Glomerular visceral epithelial cell (primary cell): ENCODE measurements around the gene RAMP1.

Experiments used
- DNase-seq: peaks from one replicate; pipeline ENCODE4 v3.0.0-alpha.2; 2016; ENCODE audit errors: extremely low spot score

The RAMP1 gene

GRCh38 chr2:237876951-237877491 lies 17.6 kb downstream of the RAMP1 start:
- DNase-seq: no peak

- DNase-seq: no peak
These were observed 18.3 kb downstream of the RAMP1 start for GRCh38 chr2:237877576-237878307.

DNA sequence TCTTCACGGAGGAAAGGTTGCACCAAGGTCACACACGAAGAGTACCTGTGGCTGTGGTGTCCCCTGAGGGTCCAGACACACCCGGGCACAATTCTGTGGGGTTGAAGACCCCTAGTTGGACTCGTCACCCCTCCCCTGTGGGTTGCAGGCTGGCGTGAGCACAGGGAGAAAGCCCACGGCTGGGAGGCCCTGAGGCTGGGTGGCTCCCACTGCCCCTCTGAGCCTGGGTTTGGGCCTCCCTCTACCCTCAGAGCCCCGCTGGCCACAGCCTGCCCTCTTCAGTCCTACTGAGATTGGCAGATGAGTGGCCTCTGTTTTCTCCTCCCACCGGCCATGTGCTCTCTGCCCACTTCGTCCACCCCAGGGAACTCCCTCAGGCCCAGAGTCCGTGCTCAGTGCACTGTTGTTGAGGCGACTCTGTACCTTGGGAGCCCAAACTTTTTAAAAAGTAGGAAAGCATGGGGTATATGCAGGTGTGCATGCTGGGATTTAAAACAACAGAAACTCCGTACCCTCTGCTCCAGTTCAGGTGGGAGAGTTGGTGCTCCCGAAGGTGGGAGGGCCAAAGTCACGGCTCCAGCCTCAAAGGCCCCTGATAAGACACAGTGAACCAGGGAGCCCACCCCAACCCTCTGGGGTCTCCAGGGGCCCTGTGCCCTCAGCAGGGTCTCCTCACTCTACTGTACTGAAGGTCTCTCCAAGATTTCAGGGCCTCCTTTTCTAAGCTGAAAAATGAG lies 19.1 kb downstream of the RAMP1 start:
- DNase-seq: no peak

DNA sequence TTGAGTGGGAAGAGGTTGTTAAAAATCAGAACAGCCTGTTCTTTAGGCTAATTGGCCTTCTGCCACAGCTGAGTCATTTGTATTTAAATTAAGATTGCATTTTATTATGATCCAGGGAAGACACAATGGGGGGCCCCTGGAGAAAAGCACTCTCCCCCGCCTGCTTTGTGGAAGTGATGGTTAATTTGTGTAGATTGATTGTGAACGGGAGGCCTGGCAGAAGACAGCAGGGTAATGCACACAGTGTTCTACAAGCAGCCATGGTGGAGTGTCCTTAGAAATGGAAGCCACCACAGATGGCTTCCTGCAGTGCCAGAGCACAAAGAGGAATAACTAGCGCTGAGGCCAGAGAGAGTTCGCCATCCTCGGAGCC lies 19.6 kb downstream of the RAMP1 start:
- no peak for DNase-seq

DNA sequence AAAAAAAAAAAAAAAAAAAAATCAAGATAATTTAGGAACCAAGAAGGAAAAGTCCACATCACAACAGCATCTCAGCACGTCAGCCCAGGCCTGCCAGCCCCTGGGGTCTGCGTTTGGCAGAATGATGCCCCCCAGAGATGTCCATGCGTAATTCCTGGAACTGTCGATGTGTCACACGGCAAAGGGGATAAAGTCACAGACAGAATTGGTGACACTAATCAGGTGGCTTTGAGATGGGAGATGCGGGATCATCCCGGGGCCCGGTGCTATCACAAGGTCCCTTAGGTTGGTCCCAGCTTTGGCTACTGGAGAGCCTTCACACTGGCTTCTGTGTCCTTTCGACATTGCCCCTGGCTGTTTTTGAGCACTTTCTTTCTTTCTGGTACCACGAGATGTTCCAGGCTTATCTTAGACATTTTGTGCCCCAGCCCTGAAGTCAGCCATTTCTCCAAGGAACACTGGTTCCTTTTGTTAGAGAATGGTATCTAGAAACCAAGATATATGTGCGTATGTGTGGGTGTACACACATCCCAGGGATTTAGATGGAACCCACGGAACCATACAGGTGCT lies 20.7 kb downstream of the RAMP1 start:
- no peak for DNase-seq

DNA sequence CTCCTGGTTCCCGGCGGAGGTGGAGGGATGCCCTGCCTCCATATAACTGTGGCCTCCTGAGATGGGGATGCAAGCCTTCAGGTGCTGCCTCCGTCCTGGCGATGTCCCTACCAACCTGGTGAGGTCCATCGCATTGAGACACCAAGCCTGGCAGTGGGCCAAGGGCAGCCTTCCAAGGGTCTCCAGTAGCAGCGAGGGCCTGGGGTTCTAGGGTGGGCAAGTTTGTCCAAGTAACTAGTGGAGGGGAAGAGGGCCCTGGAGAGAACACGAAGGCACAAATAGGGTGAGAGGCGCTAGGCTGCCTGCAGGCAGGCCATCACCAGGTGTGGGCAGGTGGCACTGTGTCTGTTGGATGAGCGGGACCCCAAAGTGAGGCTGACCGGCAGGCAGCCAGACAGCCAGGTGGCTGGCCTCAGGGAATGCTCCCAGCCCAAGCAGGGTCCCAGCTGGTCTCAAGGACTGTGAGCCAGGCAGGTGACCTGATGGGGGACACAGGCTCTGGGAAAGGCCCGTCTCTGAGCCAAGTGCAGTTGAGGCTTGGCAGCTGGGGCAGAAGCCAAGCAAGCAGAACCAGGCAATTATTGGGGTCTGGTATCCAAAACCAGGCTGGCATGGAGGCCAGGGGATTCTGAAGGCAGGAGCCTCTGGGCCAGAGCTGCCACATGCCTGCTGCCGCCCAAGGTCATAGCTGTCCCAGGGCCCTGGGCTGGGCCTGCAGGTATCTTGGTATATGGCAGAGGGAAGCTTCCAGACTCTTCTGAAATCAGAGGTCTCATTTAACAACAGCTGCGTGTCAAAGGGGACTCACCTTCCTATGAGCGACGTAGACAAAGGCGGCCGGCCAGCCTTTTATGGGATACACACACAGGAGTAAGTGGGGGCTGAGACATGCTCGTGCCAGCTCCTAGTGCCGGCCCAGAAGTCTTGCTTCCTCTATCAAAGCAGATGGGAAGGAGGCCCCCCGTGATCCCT lies 23.4 kb downstream of the RAMP1 start:
- no peak for DNase-seq

DNA sequence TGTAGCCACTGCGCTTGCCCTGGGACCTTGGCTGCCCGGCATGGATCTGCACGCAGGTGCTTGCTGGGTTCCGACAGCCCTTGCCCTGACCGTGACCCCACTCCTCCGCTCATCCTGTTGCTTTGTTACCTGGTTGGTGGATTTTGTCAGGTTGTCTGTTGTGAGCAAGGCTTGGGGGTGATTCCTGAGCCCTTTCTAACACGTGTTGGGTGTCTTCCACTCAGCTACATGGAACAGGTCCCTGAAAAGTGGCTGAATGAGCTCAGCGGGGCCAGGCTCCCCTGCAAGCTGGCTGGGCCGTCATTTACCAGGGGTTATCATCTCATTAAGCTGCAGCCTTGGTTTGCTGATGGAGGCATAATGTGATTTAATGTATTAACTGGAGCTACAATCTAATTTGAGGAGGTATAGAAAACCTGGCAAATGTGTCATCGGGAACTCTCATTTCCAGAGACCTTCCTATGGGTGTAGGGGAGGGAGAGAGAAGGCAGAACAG lies 24.6 kb downstream of the RAMP1 start:
- no peak for DNase-seq

- DNase-seq: no peak
These were observed 25.3 kb downstream of the RAMP1 start for GRCh38 chr2:237884681-237885080.

GRCh38 chr2:237885111-237885930 lies 25.9 kb downstream of the RAMP1 start:
- DNase-seq: no peak

GRCh38 chr2:237885931-237886684 lies 26.7 kb downstream of the RAMP1 start:
- DNase-seq: no peak

DNA sequence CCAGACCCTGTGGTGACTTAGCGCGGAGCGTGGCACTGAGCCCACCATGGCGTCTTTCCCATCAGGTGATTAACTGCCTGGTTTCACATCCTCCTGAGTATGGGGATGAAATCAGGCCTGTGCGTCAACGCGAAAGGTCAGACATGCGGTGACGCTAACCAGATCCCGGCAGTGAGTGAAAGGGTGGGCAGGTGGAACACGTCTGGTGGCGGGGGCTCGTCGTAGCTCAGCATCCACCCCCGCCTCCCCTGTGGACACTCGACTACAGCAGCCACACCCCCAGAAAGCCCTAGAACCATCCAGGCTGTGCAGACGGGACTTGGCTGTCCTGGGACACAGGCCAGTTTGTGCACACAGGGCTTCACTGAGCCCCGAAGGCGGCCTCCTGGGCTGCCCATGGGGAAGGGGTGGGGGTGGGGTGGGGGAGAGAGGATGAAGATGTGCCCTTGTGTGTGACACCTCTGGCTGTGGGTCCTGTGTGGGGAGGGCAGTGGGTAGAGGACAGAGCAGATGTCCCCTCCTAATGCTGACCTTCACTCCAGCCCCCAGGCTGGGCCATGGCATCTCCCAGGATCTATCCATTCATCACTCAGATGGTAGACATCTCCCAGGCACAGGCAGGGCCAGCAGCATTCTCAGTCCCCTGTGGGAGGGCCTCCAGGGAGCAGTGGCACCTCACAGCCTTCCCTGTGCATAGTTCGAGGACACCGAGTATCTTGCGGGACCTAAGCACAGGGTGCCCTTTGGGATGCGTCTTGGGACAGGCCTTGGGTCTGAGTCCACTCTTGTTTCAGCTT lies 27.5 kb downstream of the RAMP1 start:
- no peak for DNase-seq

DNA sequence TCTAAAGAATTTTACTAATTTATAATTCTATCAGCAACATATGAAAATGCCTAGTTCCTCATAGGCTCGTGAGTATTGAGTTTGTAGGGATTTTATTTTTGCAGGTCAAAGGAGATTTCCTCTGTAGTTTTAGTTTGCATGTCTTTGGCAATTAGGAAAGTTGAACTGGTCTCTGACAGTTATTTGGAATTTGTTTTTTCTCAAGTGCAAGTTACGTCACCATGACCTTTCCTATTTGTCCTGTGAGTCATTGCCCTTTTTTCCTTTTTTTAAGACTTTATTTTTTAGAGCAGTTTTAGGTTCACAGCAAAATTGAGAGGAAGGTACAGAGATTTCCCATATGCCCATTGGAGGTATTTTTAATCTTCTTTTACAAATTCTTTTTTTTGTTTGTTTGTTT lies 29.0 kb downstream of the RAMP1 start:
- DNase-seq: no peak

GRCh38 chr2:237889016-237889415 lies 29.6 kb downstream of the RAMP1 start:
- DNase-seq: no peak

DNA sequence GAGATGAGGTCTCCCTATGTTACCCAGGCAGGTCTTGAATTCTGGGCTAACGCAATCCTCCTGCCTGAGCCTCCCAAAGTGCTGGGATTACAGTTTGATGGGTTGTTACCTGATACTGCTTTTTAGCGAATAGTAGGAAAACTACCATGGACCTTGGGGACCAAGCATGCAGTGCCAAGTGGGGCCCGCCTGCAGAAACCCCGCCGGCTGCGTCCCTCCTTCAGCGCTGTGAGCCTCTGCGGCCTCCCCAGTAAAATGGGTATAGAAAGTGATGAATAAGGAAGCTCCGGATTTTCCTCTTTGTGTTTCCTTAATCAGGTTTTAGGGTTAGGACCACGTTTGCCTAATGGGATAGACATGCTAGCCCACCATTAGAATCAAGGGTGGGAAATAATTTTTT lies 30.4 kb downstream of the RAMP1 start:
- DNase-seq: no peak

DNA sequence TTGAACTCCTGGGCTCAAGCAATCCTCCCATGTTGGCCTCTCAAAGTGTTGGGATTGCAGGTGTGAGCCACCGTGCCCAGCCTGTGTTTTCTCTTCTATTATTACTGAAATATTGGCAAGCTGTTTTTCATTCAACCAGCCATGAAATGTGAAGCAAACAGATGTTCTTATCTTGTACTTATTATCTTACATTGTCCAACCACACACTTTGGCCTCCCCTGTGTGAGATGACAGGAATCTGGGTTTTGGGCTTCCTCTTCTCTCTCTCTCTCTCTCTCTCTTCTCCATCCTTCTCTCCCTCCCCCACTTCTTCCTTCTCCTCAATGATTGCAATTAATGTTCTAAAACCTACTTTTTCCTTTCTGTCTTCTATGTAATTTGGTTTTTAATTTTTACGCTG lies 33.1 kb downstream of the RAMP1 start:
- DNase-seq: no peak

GRCh38 chr2:237892984-237893595 lies 33.7 kb downstream of the RAMP1 start:
- no peak for DNase-seq

GRCh38 chr2:237894396-237894979 lies 35.1 kb downstream of the RAMP1 start:
- no peak for DNase-seq

DNA sequence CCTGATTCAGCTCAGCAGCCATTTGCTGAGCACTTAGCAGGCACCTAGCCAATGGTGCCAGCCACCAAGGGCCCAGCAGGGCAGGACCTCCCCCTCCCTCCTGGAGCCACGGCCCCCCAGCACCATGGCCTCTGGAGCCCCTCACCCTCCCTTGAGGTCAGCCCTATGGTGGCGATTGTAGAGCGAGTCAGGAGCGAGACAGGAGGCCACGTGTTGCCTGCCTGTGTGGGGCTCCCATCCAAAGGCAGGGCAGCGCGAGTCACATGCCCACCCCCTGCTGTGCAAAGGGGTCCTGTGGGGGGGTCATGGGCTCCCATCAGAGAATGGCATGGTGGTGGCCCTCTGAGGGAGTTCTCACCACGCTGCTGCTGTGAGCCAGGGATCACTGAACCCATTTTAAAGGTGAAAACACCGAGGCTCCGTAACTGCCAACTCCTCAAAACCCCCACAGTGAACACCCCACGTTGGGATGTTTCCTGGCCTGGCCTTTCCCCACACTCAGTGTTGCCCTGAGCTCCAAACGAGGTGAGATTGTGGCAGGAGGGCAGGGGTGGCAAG lies 35.6 kb downstream of the RAMP1 start:
- DNase-seq: no peak
